Central memory CD8-positive, alpha-beta T cell (primary cell): Measurements from ENCODE around the gene TMEM187.
"Not testable (repeated sequence)": the region's sequence is repeated elsewhere in the genome, so short reads cannot be mapped to it uniquely, and the experiment has no call there.

Source experiments
- ATAC-seq: fragments of 150-1000 bp; cut with Tn5 transposase; replicated peaks from 2 replicates; pipeline ENCODE4 v1.10.0; 2022; ENCODE audit warnings: mild to moderate bottlenecking, moderate FRiP score, moderate number of reproducible peaks; ENCODE audit not compliant: poor library complexity, severe bottlenecking; ENCODE audit errors: extremely low read depth
- DNase-seq, 2 donors: peaks; one replicate each; pipeline ENCODE4 v3.0.0; 2021; ENCODE audit warnings: low spot score in 2 of 2
- H3K27ac Mint-ChIP-seq: one replicate; pipeline ENCODE4 v1.8.0; 2022; ENCODE audit warnings: low read depth, mild to moderate bottlenecking, moderate library complexity, mixed read lengths
- H3K27me3 Mint-ChIP-seq: one replicate; pipeline ENCODE4 v1.8.0; 2022; ENCODE audit warnings: mixed read lengths
- H3K36me3 Mint-ChIP-seq: one replicate; pipeline ENCODE4 v1.8.0; 2022; ENCODE audit warnings: mild to moderate bottlenecking, moderate library complexity, mixed read lengths; ENCODE audit not compliant: insufficient read depth
- H3K4me1 Mint-ChIP-seq: one replicate; pipeline ENCODE4 v1.8.0; 2022; ENCODE audit warnings: mixed read lengths
- H3K4me3 Mint-ChIP-seq: one replicate; pipeline ENCODE4 v1.8.0; 2022; ENCODE audit warnings: mild to moderate bottlenecking, moderate library complexity, mixed read lengths
- H3K9me3 Mint-ChIP-seq: one replicate; pipeline ENCODE4 v1.8.0; 2022; ENCODE audit warnings: mixed read lengths

The TMEM187 gene

DNA sequence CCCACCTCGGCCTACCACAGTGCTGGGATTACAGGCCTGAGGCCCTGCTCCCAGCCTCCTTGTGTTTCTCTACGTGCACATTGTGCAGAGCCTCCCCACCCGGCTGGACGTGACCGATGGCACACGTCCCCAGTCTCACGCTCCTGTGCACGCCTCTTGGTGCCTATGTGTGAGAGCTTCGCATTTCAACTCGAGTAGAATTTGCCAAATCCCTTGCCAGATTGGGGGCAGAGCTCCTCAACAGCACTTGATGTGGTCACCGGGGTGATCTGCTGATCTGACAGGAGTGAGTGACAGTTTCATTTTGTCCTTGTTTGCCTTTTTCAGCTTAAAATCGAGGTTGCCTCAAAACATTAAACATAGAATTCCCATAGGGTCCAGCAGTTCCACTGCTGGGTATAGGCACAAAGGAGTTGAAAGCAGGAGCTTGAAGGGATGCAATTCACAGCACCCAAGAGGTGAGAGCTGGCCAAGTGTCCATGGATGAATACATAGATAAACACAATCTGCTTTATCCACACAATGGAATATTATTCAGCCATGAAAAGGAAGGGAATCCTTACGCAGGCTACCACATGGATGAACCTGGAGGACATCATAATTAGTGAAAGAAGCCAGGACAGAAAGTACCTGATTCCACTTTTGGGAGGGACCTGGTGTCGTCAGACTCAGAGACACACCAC, 17.6 kb downstream of the TMEM187 start:
- no peak overlapping the region for H3K4me3 Mint-ChIP-seq
- no peak for ATAC-seq

DNA sequence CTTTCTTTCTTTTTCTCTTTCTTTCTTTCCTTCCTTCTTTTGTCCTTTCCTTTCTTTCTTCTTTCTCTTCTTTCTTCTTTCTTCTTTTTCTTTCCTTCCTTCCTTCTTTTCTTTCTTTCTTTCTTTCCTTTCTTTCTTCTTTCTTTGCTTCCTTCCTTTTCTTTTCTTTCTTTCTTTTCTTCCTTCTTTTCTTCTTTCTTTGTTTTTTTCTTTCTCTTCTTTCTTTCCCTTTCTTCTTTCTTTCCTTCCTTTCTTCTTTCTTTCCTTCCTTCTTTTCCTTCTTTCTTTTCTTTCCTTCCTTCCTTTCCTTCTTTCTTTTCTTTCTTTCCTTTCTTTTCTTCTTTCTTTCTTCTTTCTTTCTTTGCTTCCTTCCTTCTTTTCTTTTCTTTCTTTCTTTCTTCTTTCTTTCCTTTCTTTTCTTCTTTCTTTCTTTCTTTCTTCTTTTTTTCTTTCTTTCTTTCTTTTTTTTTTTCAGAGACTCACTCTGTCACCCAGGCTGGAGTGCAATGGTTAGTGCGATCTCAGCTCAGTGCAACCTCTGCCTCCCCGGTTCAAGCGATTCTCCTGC, 18.5 kb downstream of the TMEM187 start:
- peak overlapping the region; percentile 90 for H3K27ac Mint-ChIP-seq
- no peaks in the 10 kb centered on the region for H3K27me3 Mint-ChIP-seq
- H3K4me3 Mint-ChIP-seq = no peak overlapping the region
- peaks cover 10% of the 10 kb centered on the region for H3K4me1 Mint-ChIP-seq
- ATAC-seq (no peak), DNase-seq (no peak)
- no peaks in the 10 kb centered on the region for H3K36me3 Mint-ChIP-seq
- no peaks in the 10 kb centered on the region for H3K9me3 Mint-ChIP-seq

More for the DNA sequence above, 17.6 kb downstream of the TMEM187 start:
- H3K9me3 Mint-ChIP-seq = no peaks in the 10 kb centered on the region
- no peak for DNase-seq
- H3K36me3 Mint-ChIP-seq = peaks cover 1% of the 10 kb centered on the region
- H3K27ac Mint-ChIP-seq = no peak overlapping the region
- H3K27me3 Mint-ChIP-seq = no peaks in the 10 kb centered on the region
- H3K4me1 Mint-ChIP-seq = peaks cover 10% of the 10 kb centered on the region

DNA sequence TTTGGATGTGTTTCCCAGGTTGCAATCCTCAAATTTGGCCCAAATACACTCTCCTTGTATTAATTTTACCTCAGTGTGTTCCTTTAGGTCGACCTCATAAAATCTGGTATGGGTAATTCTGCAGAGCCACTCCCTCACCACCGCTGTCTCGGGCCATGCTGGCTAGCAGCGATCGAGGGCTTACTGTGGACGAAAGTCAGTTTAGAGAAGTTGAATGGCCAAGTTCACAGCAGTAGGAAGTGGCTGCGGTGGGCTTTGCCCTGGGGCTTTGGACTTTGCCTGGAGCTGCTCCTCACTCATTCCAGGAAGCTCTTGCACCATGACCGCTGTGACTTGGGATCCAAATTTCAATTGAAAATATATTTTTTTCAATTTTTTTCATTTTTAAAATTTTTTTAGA, 19.6 kb downstream of the TMEM187 start:
- ATAC-seq = no peak
- no peak overlapping the region for H3K27ac Mint-ChIP-seq
- H3K9me3 Mint-ChIP-seq = no peaks in the 10 kb centered on the region
- no peak overlapping the region for H3K4me3 Mint-ChIP-seq
- peaks cover 10% of the 10 kb centered on the region for H3K4me1 Mint-ChIP-seq
- no peaks in the 10 kb centered on the region for H3K36me3 Mint-ChIP-seq
- DNase-seq = no peak
- no peaks in the 10 kb centered on the region for H3K27me3 Mint-ChIP-seq

DNA sequence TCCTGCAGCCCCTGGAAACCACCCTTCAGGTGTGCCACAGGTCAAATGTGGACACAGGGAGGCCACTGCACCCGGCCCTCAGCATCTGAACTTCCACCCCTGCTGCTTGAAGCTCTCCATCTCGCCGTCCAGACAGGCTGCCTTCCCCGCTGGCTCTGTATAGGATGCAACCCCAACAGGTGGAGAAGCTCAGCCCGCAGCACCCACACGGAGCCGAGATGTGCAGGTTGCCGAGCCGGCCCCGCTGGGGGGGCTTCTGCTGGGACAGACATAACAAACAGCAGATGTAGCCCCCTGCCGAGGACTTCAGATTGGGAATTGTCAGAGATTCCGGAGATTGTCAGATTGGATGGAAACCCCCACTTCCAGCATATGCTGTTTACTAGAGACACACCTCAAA, 20.5 kb downstream of the TMEM187 start:
- Mint-ChIP-seq H3K4me3 (no peak overlapping the region), H3K27me3 (no peaks in the 10 kb centered on the region), H3K36me3 (no peaks in the 10 kb centered on the region), H3K4me1 (peaks cover 10% of the 10 kb centered on the region), H3K27ac (peak overlapping the region; percentile 53), H3K9me3 (no peaks in the 10 kb centered on the region)
- ATAC-seq (no peak), DNase-seq (no peak)

DNA sequence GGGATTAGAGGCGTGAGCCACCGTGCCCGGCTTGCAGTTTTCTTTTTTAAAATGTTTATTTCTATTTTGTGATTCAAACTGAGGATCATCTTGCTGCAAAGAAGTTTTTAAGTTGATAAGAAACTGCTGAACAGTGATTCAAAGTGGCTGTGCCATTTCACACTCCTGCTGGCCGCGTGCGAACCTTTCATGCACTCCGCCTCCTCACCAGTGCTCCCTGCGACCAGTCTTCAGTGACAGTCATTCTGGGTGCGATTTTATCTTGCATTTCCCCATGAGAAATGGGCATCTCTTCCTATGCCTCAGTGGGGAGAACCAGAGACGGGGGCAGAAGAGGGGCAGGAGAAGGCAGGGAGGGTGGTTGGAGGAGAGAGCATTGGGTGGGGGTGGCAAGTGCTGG, 21.4 kb downstream of the TMEM187 start:
- H3K4me3 Mint-ChIP-seq = no peak overlapping the region
- DNase-seq = no peak
- no peaks in the 10 kb centered on the region for H3K27me3 Mint-ChIP-seq
- no peaks in the 10 kb centered on the region for H3K9me3 Mint-ChIP-seq
- peak overlapping the region; percentile 25 for H3K27ac Mint-ChIP-seq
- no peaks in the 10 kb centered on the region for H3K36me3 Mint-ChIP-seq
- peaks cover 10% of the 10 kb centered on the region for H3K4me1 Mint-ChIP-seq
- ATAC-seq = no peak

DNA sequence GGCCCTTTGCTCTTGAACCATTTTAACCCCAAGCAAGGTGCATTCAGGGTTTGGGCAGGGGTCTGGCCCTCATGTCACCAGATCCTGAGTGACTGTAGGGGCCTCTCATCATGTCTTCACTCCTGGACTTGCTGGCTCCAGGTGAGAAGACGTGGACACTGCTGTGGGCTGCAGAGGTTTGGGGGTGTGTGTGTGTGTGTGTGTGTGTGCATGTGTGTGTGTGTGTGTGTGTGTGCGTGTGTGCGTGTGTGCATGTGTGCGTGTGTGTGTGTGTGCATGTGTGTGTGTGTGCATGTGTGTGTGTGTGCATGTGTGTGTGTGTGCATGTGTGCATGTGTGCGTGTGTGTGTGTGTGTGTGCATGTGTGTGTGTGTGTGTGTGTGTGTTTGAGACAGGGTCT, 21.8 kb downstream of the TMEM187 start:
- not testable (repeated sequence) for H3K27me3 Mint-ChIP-seq, H3K36me3 Mint-ChIP-seq, ATAC-seq, H3K9me3 Mint-ChIP-seq, H3K4me3 Mint-ChIP-seq, H3K4me1 Mint-ChIP-seq, DNase-seq
- H3K27ac Mint-ChIP-seq = peak overlapping the region; percentile 25

DNA sequence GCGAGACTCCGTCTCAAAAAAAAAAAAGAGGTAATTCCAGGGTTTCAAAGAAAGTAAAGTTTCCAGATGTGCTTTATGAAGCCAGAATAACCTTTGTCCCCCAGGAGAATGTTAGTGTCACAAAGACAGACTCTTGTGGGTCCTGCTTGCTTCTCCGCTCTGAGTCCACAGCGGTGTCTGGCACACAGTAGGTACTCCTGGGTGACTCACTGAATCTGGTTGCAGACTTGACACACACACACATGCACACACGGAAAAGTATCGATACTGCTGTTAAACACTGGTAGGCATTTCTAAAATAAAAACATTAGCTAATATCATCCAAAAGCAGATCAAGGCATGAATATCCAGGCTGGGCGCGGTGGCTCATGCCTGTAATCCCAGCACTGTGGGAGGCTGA, 22.9 kb downstream of the TMEM187 start:
- H3K9me3 Mint-ChIP-seq = no peaks in the 10 kb centered on the region
- H3K27ac Mint-ChIP-seq = no peak overlapping the region
- peaks cover 4% of the 10 kb centered on the region for H3K4me1 Mint-ChIP-seq
- no peak overlapping the region for H3K4me3 Mint-ChIP-seq
- H3K36me3 Mint-ChIP-seq = no peaks in the 10 kb centered on the region
- ATAC-seq (no peak), DNase-seq (no peak)
- H3K27me3 Mint-ChIP-seq = no peaks in the 10 kb centered on the region

DNA sequence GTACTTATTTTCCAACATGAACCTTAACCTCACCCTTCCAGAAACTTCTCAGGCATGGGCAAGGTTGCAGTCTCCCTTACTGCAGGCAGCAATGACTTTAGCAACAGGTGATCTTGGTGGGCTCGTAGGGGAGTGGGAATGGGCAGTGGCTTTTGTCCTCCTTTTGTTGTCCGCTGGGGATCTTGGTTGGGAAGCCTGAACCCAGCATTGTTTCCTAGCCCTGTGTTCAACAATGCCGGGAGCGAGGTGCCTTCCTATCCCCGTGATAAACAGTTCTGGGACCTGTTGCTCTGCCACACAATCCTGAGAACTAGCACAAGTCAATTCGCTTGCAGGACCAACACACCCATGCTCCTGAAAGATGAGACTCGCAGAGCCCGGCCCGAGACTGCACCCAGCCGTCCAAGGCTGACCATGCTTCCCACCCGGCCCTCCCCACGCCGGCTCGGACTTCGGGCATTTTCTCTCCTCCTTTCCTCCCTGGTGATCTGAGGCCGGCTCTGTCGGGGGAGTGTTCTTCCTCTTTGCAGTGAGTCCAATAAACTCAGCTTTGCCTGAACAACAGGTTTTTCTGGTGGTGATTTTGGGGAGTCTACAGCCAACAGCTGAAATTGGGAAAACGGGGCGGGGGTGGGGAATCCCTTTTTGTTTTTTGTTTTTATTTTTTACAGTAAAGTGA, 26.9 kb downstream of the TMEM187 start:
- ATAC-seq = no peak
- no peaks in the 10 kb centered on the region for H3K27me3 Mint-ChIP-seq
- peaks cover 22% of the 10 kb centered on the region for H3K4me1 Mint-ChIP-seq
- no peaks in the 10 kb centered on the region for H3K9me3 Mint-ChIP-seq
- H3K36me3 Mint-ChIP-seq = peaks cover 1% of the 10 kb centered on the region
- H3K4me3 Mint-ChIP-seq = no peak overlapping the region
- DNase-seq = no peak
- H3K27ac Mint-ChIP-seq = no peak overlapping the region

DNA sequence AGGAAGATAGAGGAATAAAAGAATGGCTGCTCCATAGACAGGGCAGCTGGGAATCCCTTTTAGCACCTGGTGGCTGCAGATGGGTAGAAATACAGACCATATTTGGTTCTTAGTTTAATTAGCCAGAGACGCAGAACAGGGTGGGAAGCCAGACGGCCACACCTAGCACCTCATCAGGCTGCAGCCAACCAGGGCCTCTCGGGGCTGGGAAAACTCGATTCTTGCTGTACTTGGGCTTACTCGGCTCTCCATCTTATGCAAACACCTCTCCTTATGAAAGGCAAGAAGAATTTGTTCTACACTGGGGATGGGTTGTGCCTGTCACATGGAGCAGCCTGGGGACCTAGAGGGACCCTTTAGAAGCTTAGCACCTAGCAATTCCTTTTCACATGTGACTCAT, 27.5 kb downstream of the TMEM187 start:
- Mint-ChIP-seq H3K36me3 (peaks cover 1% of the 10 kb centered on the region), H3K4me3 (no peak overlapping the region), H3K4me1 (peaks cover 22% of the 10 kb centered on the region), H3K9me3 (no peaks in the 10 kb centered on the region), H3K27ac (no peak overlapping the region), H3K27me3 (no peaks in the 10 kb centered on the region)
- no peak for DNase-seq
- no peak for ATAC-seq

DNA sequence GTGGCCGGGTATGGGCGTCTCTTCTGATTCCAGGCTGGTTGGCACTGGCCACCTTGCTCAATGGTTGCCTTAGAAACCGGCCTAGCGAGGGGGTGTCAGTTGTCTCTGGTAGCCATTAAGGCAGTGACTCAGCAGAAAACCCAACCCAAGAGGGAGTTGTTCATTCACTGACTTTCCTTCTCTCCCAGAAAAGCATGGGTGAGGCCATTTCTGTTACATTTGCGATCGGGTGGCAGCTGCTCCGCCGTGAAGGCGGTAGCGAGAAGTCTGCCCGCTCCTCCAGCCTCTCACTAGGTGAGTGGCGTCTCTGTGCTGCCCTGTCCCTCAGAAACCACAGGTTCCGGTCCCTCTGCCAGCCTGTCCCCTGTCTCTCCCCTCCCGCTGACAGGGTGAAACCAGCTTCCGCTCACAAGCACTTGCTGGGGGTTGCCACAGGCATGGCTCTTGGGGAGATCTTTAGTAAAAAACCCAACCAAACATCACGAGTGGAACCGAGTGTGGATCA, 29.7 kb downstream of the TMEM187 start:
- Mint-ChIP-seq H3K27me3 (no peaks in the 10 kb centered on the region), H3K4me3 (peak overlapping the region; percentile 74), H3K4me1 (peaks cover 22% of the 10 kb centered on the region), H3K27ac (peak overlapping the region; percentile 78), H3K36me3 (peaks cover 1% of the 10 kb centered on the region), H3K9me3 (no peaks in the 10 kb centered on the region)
- DNase-seq = peak in 1 of 2 donors; percentile 38
- peak; percentile 89 for ATAC-seq

DNA sequence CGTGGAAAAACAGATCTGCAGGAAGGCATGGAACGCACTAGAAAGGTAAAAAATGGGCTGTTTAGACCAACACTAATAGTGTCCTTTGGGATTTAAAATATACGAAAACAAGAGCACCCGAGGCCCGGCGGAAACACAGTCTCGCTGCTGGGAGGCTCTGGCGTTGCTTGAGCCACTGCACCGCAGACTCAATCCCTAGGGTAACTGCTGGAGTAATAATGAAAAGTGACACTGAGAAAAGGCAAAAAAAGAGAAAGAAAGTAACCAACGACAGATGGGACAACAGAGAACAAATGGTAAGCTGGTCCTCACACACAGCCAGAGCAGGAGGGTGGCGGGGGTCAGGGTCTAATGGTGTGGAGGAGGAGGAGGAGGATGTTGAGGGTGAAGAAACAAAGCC, 31.8 kb downstream of the TMEM187 start:
- H3K4me1 Mint-ChIP-seq = peaks cover 28% of the 10 kb centered on the region

DNA sequence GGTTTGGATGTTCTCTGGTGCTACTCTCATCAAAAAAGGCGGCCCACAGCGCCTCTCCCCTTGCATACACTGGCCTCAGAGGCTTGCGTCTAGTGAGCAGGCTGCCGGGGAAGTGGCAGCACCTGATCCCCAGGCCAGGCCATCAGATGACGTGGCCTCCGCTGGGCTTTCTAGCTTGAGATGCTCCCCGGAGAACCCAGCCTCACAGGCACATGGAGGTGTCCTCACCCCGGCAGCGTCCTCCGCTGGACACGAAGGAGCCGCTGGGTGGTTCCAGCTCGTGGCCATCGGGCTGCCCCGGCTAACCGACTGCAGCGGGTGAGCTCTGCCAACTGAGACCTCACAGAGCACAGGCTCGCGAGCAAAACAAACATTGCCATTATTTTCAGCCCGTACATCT, 34.4 kb downstream of the TMEM187 start:
- Mint-ChIP-seq H3K36me3 (peaks cover 11% of the 10 kb centered on the region), H3K9me3 (no peaks in the 10 kb centered on the region), H3K4me1 (peaks cover 24% of the 10 kb centered on the region), H3K27ac (no peak overlapping the region), H3K27me3 (no peaks in the 10 kb centered on the region), H3K4me3 (no peak overlapping the region)
- ATAC-seq (no peak), DNase-seq (no peak)

More for the DNA sequence above, 31.8 kb downstream of the TMEM187 start:
- DNase-seq = no peak
- Mint-ChIP-seq H3K36me3 (peaks cover 8% of the 10 kb centered on the region), H3K27me3 (no peaks in the 10 kb centered on the region), H3K4me3 (no peak overlapping the region), H3K27ac (no peak overlapping the region), H3K9me3 (no peaks in the 10 kb centered on the region)
- no peak for ATAC-seq

DNA sequence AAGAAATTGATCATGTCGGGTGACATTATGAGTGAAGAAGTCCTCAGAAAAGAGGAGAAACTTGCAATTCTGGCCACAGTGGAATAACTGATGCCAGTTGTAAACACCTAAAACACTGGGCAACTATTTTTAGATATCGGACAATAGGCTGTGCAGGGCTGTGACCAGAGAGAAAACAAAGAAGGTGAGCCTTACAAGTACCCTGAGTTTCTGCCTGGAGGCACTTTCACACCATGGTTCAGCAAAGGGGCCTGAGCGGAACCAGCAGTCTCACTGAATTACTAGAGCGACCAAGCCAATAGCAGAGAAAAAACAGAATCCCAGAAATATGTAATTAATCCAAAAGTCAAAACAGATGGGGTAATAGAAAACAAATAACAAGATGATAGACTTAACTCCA, 36.0 kb downstream of the TMEM187 start:
- Mint-ChIP-seq H3K36me3 (peaks cover 12% of the 10 kb centered on the region), H3K27me3 (no peaks in the 10 kb centered on the region), H3K4me3 (no peak overlapping the region), H3K4me1 (peaks cover 10% of the 10 kb centered on the region), H3K9me3 (no peaks in the 10 kb centered on the region), H3K27ac (peak overlapping the region; percentile 84)
- DNase-seq (no peak), ATAC-seq (no peak)
